ENCODE data around the gene C13orf42.

Gene C13orf42
- 0 reads per million in 3 donors for total RNA-seq

- Histone ChIP-seq H3K27me3 (replicated peaks; ENCODE audit: control insufficient read depth, insufficient read depth, low read length, poor library complexity, severe bottlenecking) (no peaks in the 10 kb centered on the region), H3K4me1 (ENCODE audit: control insufficient read depth, insufficient read depth, low read length, poor library complexity, severe bottlenecking) (no peaks in the 10 kb centered on the region), H3K36me3 (ENCODE audit: control insufficient read depth, insufficient read depth, low read length) (no peaks in the 10 kb centered on the region), H3K4me3 (ENCODE audit: insufficient read depth, low read depth, low read length, poor library complexity, severe bottlenecking) (no peak within 1 kb of the TSS), H3K27ac (ENCODE audit: insufficient read depth, low read length, poor library complexity, severe bottlenecking) (no peak within 1 kb of the TSS), H3K9me3 (ENCODE audit: control insufficient read depth, low read length) (no peaks in the 10 kb centered on the region)
- DNase-seq: no peak
Measured at GRCh38 chr13:51111174-51111573, at the start of gene C13orf42. Gene C13orf42, minus strand, starts transcription at chr13:51111274. Its CDS starts 65 bp downstream, at chr13:51111209.

GRCh38 chr13:51158880-51159518, 47.9 kb upstream of the C13orf42 start:
- Histone ChIP-seq H3K27me3 (replicated peaks; ENCODE audit: control insufficient read depth, insufficient read depth, low read length, poor library complexity, severe bottlenecking) (no peaks in the 10 kb centered on the region), H3K27ac (ENCODE audit: insufficient read depth, low read length, poor library complexity, severe bottlenecking) (no peak overlapping the region), H3K4me3 (ENCODE audit: insufficient read depth, low read depth, low read length, poor library complexity, severe bottlenecking) (no peak overlapping the region), H3K36me3 (ENCODE audit: control insufficient read depth, insufficient read depth, low read length) (no peaks in the 10 kb centered on the region), H3K9me3 (ENCODE audit: control insufficient read depth, low read length) (no peaks in the 10 kb centered on the region), H3K4me1 (ENCODE audit: control insufficient read depth, insufficient read depth, low read length, poor library complexity, severe bottlenecking) (no peaks in the 10 kb centered on the region)
- no peak for DNase-seq

- Histone ChIP-seq H3K4me1 (ENCODE audit: control insufficient read depth, insufficient read depth, low read length, poor library complexity, severe bottlenecking) (no peaks in the 10 kb centered on the region), H3K27ac (ENCODE audit: insufficient read depth, low read length, poor library complexity, severe bottlenecking) (no peak overlapping the region), H3K4me3 (ENCODE audit: insufficient read depth, low read depth, low read length, poor library complexity, severe bottlenecking) (no peak overlapping the region), H3K36me3 (ENCODE audit: control insufficient read depth, insufficient read depth, low read length) (no peaks in the 10 kb centered on the region), H3K9me3 (ENCODE audit: control insufficient read depth, low read length) (no peaks in the 10 kb centered on the region), H3K27me3 (replicated peaks; ENCODE audit: control insufficient read depth, insufficient read depth, low read length, poor library complexity, severe bottlenecking) (no peaks in the 10 kb centered on the region)
- no peak for DNase-seq
Measured at GRCh38 chr13:51158365-51158764, 47.3 kb upstream of the C13orf42 start.

GRCh38 chr13:51156648-51157047, 45.6 kb upstream of the C13orf42 start:
- H3K4me3 ChIP-seq (ENCODE audit: insufficient read depth, low read depth, low read length, poor library complexity, severe bottlenecking): no peak overlapping the region
- DNase-seq: no peak
- no peak overlapping the region for H3K27ac ChIP-seq (ENCODE audit: insufficient read depth, low read length, poor library complexity, severe bottlenecking)
- no peaks in the 10 kb centered on the region for H3K9me3 ChIP-seq (ENCODE audit: control insufficient read depth, low read length)
- H3K4me1 ChIP-seq (ENCODE audit: control insufficient read depth, insufficient read depth, low read length, poor library complexity, severe bottlenecking): no peaks in the 10 kb centered on the region
- no peaks in the 10 kb centered on the region for H3K36me3 ChIP-seq (ENCODE audit: control insufficient read depth, insufficient read depth, low read length)
- no peaks in the 10 kb centered on the region for H3K27me3 ChIP-seq (replicated peaks; ENCODE audit: control insufficient read depth, insufficient read depth, low read length, poor library complexity, severe bottlenecking)

GRCh38 chr13:51155776-51156515, 44.9 kb upstream of the C13orf42 start:
- DNase-seq: no peak
- Histone ChIP-seq H3K4me3 (ENCODE audit: insufficient read depth, low read depth, low read length, poor library complexity, severe bottlenecking) (no peak overlapping the region), H3K27me3 (replicated peaks; ENCODE audit: control insufficient read depth, insufficient read depth, low read length, poor library complexity, severe bottlenecking) (no peaks in the 10 kb centered on the region), H3K9me3 (ENCODE audit: control insufficient read depth, low read length) (no peaks in the 10 kb centered on the region), H3K27ac (ENCODE audit: insufficient read depth, low read length, poor library complexity, severe bottlenecking) (no peak overlapping the region), H3K36me3 (ENCODE audit: control insufficient read depth, insufficient read depth, low read length) (no peaks in the 10 kb centered on the region), H3K4me1 (ENCODE audit: control insufficient read depth, insufficient read depth, low read length, poor library complexity, severe bottlenecking) (no peaks in the 10 kb centered on the region)

- DNase-seq: no peak
- H3K27ac ChIP-seq (ENCODE audit: insufficient read depth, low read length, poor library complexity, severe bottlenecking): no peak overlapping the region
- H3K27me3 ChIP-seq (replicated peaks; ENCODE audit: control insufficient read depth, insufficient read depth, low read length, poor library complexity, severe bottlenecking): no peaks in the 10 kb centered on the region
- no peaks in the 10 kb centered on the region for H3K36me3 ChIP-seq (ENCODE audit: control insufficient read depth, insufficient read depth, low read length)
- no peak overlapping the region for H3K4me3 ChIP-seq (ENCODE audit: insufficient read depth, low read depth, low read length, poor library complexity, severe bottlenecking)
- H3K9me3 ChIP-seq (ENCODE audit: control insufficient read depth, low read length): no peaks in the 10 kb centered on the region
- no peaks in the 10 kb centered on the region for H3K4me1 ChIP-seq (ENCODE audit: control insufficient read depth, insufficient read depth, low read length, poor library complexity, severe bottlenecking)
Measured at GRCh38 chr13:51155161-51155560, 44.1 kb upstream of the C13orf42 start.

GRCh38 chr13:51154029-51154555, 43.0 kb upstream of the C13orf42 start:
- no peaks in the 10 kb centered on the region for H3K9me3 ChIP-seq (ENCODE audit: control insufficient read depth, low read length)
- no peak for DNase-seq
- no peak overlapping the region for H3K27ac ChIP-seq (ENCODE audit: insufficient read depth, low read length, poor library complexity, severe bottlenecking)
- H3K4me1 ChIP-seq (ENCODE audit: control insufficient read depth, insufficient read depth, low read length, poor library complexity, severe bottlenecking): no peaks in the 10 kb centered on the region
- no peaks in the 10 kb centered on the region for H3K36me3 ChIP-seq (ENCODE audit: control insufficient read depth, insufficient read depth, low read length)
- no peak overlapping the region for H3K4me3 ChIP-seq (ENCODE audit: insufficient read depth, low read depth, low read length, poor library complexity, severe bottlenecking)
- H3K27me3 ChIP-seq (replicated peaks; ENCODE audit: control insufficient read depth, insufficient read depth, low read length, poor library complexity, severe bottlenecking): no peaks in the 10 kb centered on the region

- H3K27me3 ChIP-seq (replicated peaks; ENCODE audit: control insufficient read depth, insufficient read depth, low read length, poor library complexity, severe bottlenecking): no peaks in the 10 kb centered on the region
Measured at GRCh38 chr13:51153527-51153926, 42.5 kb upstream of the C13orf42 start.

GRCh38 chr13:51152701-51153100, 41.6 kb upstream of the C13orf42 start:
- Histone ChIP-seq H3K27ac (ENCODE audit: insufficient read depth, low read length, poor library complexity, severe bottlenecking) (no peak overlapping the region), H3K36me3 (ENCODE audit: control insufficient read depth, insufficient read depth, low read length) (no peaks in the 10 kb centered on the region), H3K27me3 (replicated peaks; ENCODE audit: control insufficient read depth, insufficient read depth, low read length, poor library complexity, severe bottlenecking) (no peaks in the 10 kb centered on the region), H3K4me1 (ENCODE audit: control insufficient read depth, insufficient read depth, low read length, poor library complexity, severe bottlenecking) (no peaks in the 10 kb centered on the region), H3K9me3 (ENCODE audit: control insufficient read depth, low read length) (no peaks in the 10 kb centered on the region), H3K4me3 (ENCODE audit: insufficient read depth, low read depth, low read length, poor library complexity, severe bottlenecking) (no peak overlapping the region)
- DNase-seq: no peak

More at GRCh38 chr13:51153527-51153926, 42.5 kb upstream of the C13orf42 start:
- no peaks in the 10 kb centered on the region for H3K4me1 ChIP-seq (ENCODE audit: control insufficient read depth, insufficient read depth, low read length, poor library complexity, severe bottlenecking)
- H3K9me3 ChIP-seq (ENCODE audit: control insufficient read depth, low read length): no peaks in the 10 kb centered on the region
- no peak overlapping the region for H3K4me3 ChIP-seq (ENCODE audit: insufficient read depth, low read depth, low read length, poor library complexity, severe bottlenecking)
- DNase-seq: no peak
- H3K27ac ChIP-seq (ENCODE audit: insufficient read depth, low read length, poor library complexity, severe bottlenecking): no peak overlapping the region
- H3K36me3 ChIP-seq (ENCODE audit: control insufficient read depth, insufficient read depth, low read length): no peaks in the 10 kb centered on the region

GRCh38 chr13:51151463-51151862, 40.4 kb upstream of the C13orf42 start:
- Histone ChIP-seq H3K27me3 (replicated peaks; ENCODE audit: control insufficient read depth, insufficient read depth, low read length, poor library complexity, severe bottlenecking) (no peaks in the 10 kb centered on the region), H3K36me3 (ENCODE audit: control insufficient read depth, insufficient read depth, low read length) (no peaks in the 10 kb centered on the region), H3K9me3 (ENCODE audit: control insufficient read depth, low read length) (no peaks in the 10 kb centered on the region), H3K4me1 (ENCODE audit: control insufficient read depth, insufficient read depth, low read length, poor library complexity, severe bottlenecking) (no peaks in the 10 kb centered on the region), H3K27ac (ENCODE audit: insufficient read depth, low read length, poor library complexity, severe bottlenecking) (no peak overlapping the region), H3K4me3 (ENCODE audit: insufficient read depth, low read depth, low read length, poor library complexity, severe bottlenecking) (no peak overlapping the region)
- no peak for DNase-seq

Data from effector memory CD4-positive, alpha-beta T cell (primary cell).